Amniotic stem cell (primary cell): Measurements from ENCODE around the gene GRK6.

Experiments used
- DNase-seq: peaks from one replicate; lab custom pipeline; 2025; lab: John Stamatoyannopoulos, UW

GRK6 gene

GRCh38 chr5:177487975-177488374 lies 61.5 kb downstream of the GRK6 start:
- DNase-seq: no peak

GRCh38 chr5:177489119-177489716 lies 62.7 kb downstream of the GRK6 start:
- no peak for DNase-seq

- DNase-seq: no peak
These were observed 64.0 kb downstream of the GRK6 start for GRCh38 chr5:177490311-177490991.

- no peak for DNase-seq
These were observed 64.5 kb downstream of the GRK6 start for GRCh38 chr5:177490992-177491391.

- DNase-seq: no peak
These were observed 65.0 kb downstream of the GRK6 start for GRCh38 chr5:177491429-177491945.

- no peak for DNase-seq
These were observed 65.7 kb downstream of the GRK6 start for GRCh38 chr5:177491983-177492746.
